Measurements from ENCODE around the gene DST.
"Not testable (repeated sequence)": the region's sequence is repeated elsewhere in the genome, so short reads cannot be mapped to it uniquely, and the experiment has no call there.

Gene DST

DNA sequence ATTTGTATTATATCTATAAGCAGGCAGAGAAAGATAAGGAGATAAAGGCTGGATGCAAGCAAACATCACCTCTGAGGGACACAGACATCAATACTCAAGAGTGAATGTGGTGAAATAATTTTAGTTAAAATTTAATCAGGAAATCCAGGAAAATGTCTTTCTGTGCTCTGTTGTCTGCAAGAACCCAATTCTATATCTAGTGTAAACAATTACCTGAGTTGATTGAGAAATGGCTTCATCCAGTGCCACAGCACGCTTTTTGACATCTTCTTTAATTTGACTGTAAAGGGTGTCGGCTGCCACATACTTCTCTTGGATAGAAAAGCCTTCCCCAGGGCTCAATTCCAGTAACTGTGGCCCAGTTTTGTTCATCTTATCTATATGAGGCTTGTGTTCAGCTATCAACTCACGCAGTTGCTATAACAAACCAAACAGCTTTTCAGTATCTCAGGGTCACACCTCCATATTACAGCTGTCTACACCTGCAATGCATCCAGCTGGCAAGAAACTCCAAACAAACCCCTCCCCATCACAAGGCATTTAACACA lies 131.6 kb downstream of the DST start:
- peak; percentile 42 for DNase-seq

DNA sequence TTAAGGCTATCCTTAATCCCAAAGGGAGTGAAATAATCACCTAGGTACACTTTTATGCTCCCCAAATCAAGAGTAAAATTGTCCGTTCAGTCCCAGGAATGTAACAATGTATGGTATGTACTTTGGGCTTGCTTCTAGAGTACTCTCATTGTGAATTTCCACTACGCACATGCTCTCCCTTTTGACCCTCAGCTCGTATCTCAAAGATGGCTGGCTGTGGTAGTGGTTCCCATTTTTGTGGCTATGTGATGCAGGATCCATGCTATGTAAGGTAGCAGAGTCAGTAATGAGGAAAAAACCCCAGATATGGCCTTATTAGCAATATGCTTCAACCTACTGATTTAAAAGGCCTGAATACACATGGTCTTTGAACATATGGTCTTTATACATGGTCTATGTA lies 133.7 kb downstream of the DST start:
- DNase-seq, result no peak

GRCh38 chr6:56507517-56507916 lies 135.2 kb downstream of the DST start:
- DNase-seq, result no peak

GRCh38 chr6:56505512-56506260 lies 137.0 kb downstream of the DST start:
- DNase-seq, result no peak

GRCh38 chr6:56501993-56502392 lies 140.7 kb downstream of the DST start:
- DNase-seq, result no peak

DNA sequence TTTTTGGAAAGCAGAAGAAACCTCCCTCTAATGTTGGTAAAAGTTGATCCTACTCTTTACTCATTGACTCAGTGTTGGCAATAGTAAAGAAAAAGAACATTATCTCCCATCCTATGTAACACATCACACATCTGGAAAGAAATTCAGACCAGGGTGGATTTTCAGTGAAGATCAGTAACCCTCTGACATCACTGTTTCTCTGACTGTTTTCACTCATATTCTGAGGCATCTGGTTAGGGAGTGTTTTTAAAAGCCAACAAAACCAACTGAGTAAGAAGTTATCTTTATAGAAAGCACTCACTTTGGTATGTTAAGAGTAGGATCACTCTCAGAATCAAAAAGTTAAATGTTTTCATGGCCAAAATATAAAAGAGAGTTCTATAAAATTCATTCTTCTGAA lies 143.6 kb downstream of the DST start:
- no peak for DNase-seq

- DNase-seq, result no peak
Observed at GRCh38 chr6:56497691-56498090, 145.0 kb downstream of the DST start.

DNA sequence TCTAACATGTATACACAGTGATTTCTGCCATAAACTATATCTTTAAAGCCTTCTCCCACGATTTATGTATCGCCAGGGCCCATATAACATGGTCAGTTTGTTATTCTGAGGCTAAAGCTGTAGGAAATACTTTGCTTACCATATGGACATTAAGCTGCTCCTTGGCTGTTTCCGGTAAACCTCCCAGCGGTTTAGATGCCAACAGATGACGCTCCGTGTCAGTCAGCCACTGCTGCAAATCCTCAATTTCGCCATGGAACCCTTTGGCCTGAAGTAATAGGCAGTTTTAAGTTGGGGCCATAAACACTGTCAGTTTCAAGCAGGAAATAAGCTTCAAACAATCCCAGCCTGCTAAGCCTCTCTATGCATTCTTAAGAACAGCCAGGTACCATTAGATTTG lies 145.4 kb downstream of the DST start:
- no peak for DNase-seq

DNA sequence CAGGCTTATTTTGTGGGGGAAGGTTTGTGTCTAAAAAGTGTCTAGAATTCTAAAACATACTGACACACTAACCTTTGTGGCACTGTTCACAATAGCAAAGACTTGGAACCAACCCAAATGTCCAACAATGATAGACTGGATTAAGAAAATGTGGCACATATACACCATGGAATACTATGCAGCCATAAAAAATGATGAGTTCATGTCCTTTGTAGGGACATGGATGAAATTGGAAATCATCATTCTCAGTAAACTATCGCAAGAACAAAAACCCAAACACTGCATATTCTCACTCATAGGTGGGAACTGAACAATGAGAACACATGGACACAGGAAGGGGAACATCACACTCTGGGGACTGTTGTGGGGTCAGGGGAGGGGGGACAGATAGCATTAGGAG lies 146.0 kb downstream of the DST start:
- not testable (repeated sequence) for DNase-seq

DNA sequence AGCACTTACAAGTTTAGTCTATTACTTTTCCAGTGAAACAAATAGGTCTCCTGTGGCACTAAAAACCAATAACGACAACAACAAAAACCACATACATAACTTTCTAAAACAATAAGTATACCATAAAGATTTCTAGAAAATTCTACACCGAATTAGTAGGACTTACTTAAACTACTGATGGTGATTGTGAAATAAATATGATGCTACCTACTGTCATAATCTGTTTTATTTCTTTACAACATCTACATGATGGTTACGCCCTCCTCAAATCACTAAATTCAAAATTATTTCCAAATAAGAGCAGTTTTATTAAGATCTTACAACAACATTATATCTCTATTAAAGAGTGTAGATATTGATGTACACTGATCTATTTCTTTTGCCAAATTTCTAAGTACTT lies 147.0 kb downstream of the DST start:
- no peak for DNase-seq

DNA sequence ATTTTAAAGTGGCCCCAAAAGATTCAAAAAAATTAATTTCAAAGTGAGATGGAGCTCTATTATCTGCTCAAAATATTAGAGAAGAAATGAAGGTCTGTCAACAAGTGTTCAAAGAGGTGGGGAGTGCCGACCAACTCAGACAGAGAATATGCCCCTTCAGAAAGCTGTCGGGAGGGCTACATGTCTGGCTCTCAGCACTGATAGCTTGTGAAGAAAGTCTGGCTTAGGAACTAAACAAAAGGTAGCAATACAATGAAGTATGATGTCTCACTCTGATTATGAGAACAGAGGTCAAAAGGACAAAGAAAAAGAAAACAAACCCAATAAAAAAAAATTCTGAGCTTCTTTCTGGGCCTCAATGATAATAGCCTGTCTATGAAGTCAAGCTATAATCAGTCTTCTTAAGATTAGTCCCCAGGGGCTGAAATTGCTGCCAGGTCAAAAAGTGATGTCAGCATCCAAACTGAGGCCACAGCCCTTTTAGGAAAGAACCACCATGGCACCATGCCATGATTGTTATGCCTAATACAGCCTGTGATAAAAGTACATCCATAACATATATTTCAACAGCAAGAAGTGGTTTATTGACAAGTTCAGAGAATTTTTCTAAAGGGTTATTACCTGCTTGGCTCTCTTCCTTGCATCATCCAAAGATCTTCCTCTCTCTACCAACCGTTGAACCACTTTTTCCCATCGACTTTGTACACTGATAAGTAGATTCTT lies 150.9 kb downstream of the DST start:
- peak; percentile 58 for DNase-seq

DNA sequence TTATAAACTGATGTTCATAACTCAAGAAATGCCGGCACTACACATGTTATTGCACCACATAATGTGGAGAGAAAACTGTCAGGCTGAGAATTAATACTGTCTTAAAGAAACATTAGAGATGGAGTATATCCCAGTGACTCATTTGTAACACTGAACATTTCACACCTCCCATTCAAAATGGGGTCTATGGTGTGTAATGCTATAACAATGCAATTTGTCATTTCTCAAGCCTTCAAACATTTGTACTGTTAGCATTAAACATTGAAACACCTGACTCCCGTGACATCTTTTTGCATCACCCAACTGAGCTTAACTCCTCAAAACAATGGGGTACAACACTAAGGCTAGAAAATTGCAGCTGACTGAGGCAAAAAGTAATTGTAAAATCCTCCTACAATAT lies 151.7 kb downstream of the DST start:
- DNase-seq, result no peak

- DNase-seq, result no peak
Observed at GRCh38 chr6:56489559-56489958, 153.1 kb downstream of the DST start.

DNA sequence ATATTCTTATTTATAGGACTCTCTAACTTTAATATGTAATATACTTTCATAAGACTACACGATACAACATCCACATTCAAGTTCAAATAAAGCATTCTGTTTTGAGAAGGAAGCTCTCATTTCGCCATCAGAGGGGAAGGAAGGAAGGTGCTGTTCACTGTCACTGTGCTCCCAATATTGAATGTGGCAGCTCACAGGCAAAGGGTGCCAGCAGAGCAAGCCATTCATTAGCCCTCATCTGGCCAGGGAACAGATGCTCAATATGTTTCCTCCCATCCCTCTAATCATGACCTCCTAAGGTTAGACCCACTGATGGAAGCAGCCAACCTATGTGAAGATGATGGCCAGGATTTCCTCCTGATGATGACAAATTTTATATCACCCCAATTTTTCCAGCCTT lies 154.4 kb downstream of the DST start:
- DNase-seq, result no peak

DNA sequence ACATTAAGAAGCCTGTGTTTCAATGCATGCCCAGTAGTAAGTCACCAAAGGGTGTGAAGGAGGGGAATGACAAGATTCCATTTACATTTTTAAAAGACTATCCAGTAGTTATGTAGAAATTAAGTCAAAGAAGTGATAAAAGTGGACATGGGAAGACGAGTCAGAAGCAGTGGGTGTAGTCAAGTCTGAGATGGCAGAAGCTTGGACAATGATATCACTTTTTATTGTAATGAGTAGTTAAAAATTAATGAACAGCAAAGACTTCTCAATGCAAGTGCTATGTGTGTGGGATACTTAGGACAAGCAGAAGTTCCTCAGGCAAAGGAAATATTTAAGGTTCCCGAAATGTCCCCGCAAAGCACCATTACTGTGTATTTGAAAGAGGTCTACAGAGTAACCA lies 156.0 kb downstream of the DST start:
- no peak for DNase-seq

GRCh38 chr6:56484669-56485068 lies 158.0 kb downstream of the DST start:
- DNase-seq, result no peak

- no peak for DNase-seq
Observed at GRCh38 chr6:56483929-56484328, 158.8 kb downstream of the DST start.

GRCh38 chr6:56482525-56482924 lies 160.2 kb downstream of the DST start:
- DNase-seq, result no peak

GRCh38 chr6:56481957-56482356 lies 160.7 kb downstream of the DST start:
- DNase-seq, result no peak

GRCh38 chr6:56480654-56481337 lies 161.9 kb downstream of the DST start:
- DNase-seq, result no peak

DNA sequence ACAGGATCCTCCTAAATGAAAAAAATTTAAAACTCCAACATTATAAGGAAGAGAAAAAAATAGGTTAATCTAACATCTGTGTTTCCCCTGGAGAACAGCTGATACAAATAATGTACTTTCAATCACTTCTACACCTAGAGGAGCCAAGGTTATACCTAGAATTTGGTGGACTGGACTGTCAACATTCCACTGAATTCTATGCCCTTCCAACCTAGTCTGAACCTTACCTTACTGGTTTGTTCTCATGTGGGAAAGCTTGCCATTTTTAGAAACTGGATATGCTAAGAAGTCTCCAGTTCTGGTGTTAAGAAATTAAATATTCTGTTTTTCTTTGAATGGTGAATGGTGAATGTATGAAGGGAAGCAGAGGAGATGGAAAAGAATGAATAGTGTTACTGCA lies 162.4 kb downstream of the DST start:
- no peak for DNase-seq

GRCh38 chr6:56479381-56479780 lies 163.3 kb downstream of the DST start:
- no peak for DNase-seq

- no peak for DNase-seq
Observed at GRCh38 chr6:56478202-56478601, 164.5 kb downstream of the DST start.

- no peak for DNase-seq
Observed at GRCh38 chr6:56477241-56477640, 165.4 kb downstream of the DST start.

All from OCI-M1 (cell line).